Measurements from ENCODE around the gene A4GALT. TPM values are rescaled to one million over a fixed set of nuclear protein-coding genes. Genes with fewer than 3 reads are reported as not detected.

The A4GALT gene
- total and polyA plus RNA-seq, 10 of the 15 experiments (the other 5 are each of a cell fraction or from before 2014, with no cell fraction given), result 0.04 to 3.9 (median 2.3) TPM; not detected in 1

- POLR2A ChIA-PET, result interaction anchor here (0.9 to 2.8 kb wide), 10 partner anchors 10 to 140 kb away, joined by 3 to 11 read pairs (median 5); partner anchors contain the start of gene ARFGAP3
- peaks cover 25% of the 10 kb centered on the region for H3K79me2 ChIP-seq (ENCODE audit: control insufficient read depth, insufficient read depth, low read length)
- H2AFZ ChIP-seq (ENCODE audit: control insufficient read depth, low read depth, low read length), result no peak overlapping the region
- FAIRE-seq, result peak; percentile 52
- CTCF ChIA-PET, result interaction anchor here (0.6 to 3.8 kb wide), 9 partner anchors 8 to 373 kb away, joined by 3 to 21 read pairs (median 3); no protein-coding TSS in a partner anchor
- DNase-seq (ENCODE audit: low read depth, low spot score), result no peak
- 4% methylated on average over 8 of the region's 8 CpGs for WGBS (ENCODE audit: insufficient coverage, insufficient replicate concordance, low lambda C conversion rate, missing lambda C conversion rate)
- no peaks in the 10 kb centered on the region for H3K36me3 ChIP-seq (ENCODE audit: control insufficient read depth in 2 of 2, insufficient read depth in 2 of 2, low read length in 1 of 2)
- peaks cover 41% of the 10 kb centered on the region for H3K4me1 ChIP-seq (ENCODE audit: control insufficient read depth, insufficient read depth, low read length)
- H3K27me3 ChIP-seq (replicated peaks in 1 of 2; ENCODE audit: control insufficient read depth in 2 of 2, insufficient read depth in 2 of 2, low read length in 1 of 2), result no peaks in the 10 kb centered on the region; a peak in 1 of 4 replicates
- TSS peak; percentile 43 for BruUV-seq (replicated peaks)
- peak overlapping the region; percentile 81 for H3K27ac ChIP-seq (ENCODE audit: control insufficient read depth, insufficient read depth)
- H3K9me3 ChIP-seq (replicated peaks; ENCODE audit: control insufficient read depth, insufficient read depth, low read length), result no peaks in the 10 kb centered on the region
- no peaks in the 10 kb centered on the region for H4K20me1 ChIP-seq (ENCODE audit: control insufficient read depth, insufficient read depth)
- peak overlapping the region; percentile 78 for H3K4me2 ChIP-seq (ENCODE audit: control insufficient read depth, insufficient read depth)
- H3K9ac ChIP-seq (ENCODE audit: control insufficient read depth, insufficient read depth, low read length), result peak overlapping the region; percentile 5; the same call in 1 of the 2 replicates
- ATAC-seq, result peak; percentile 36
- SMC1A ChIA-PET (ENCODE audit: uncharacterized antibody, unreplicated experiment), result interaction anchor here (0.7 to 4.2 kb wide), 13 partner anchors 9 to 116 kb away, joined by 3 to 18 read pairs (median 4); no protein-coding TSS in a partner anchor
- H3K4me3 ChIP-seq, result peak overlapping the region; percentile 49
- in situ Hi-C loops (cut with MboI) (no loop called here), intact Hi-C loops (cut with micrococcal nuclease; ENCODE audit: unreplicated experiment) (loop anchor here (2.0 kb wide), 2 partner anchors 47 to 53 kb away; no protein-coding TSS in a partner anchor)
- RAD21 ChIA-PET (ENCODE audit: unreplicated experiment), result interaction anchor here (0.9 to 3.5 kb wide), 8 partner anchors 35 to 139 kb away, joined by 3 to 17 read pairs (median 4); partner anchors contain the start of gene ARFGAP3
- TF ChIP-seq TCF7 (IDR thresholded peaks at IDR 0.05; ENCODE audit: borderline replicate concordance) (no peak), NR2F1 (conservative IDR thresholded peaks at IDR 0.05) (no peak), EED (IDR thresholded peaks at IDR 0.05; ENCODE audit: low read depth) (peak; percentile 1; the same call in 1 of the 2 replicates), IKZF2 (IDR thresholded peaks at IDR 0.05) (peak in 1 of 2 experiments; percentile 35; a peak in 2 of 4 replicates), NKRF (conservative IDR thresholded peaks at IDR 0.05) (no peak), BACH1 (IDR thresholded peaks at IDR 0.05; ENCODE audit: borderline replicate concordance) (no peak), NR2C2 (IDR thresholded peaks at IDR 0.05; ENCODE audit: borderline replicate concordance, control insufficient read depth, insufficient read length, low read depth) (no peak), NBN (IDR thresholded peaks at IDR 0.05) (peak; percentile 30), BHLHE40 (IDR thresholded peaks at IDR 0.05; ENCODE audit: borderline replicate concordance in 1 of 2, low read depth in 2 of 2, low read length in 1 of 2) (no peak), HCFC1 (IDR thresholded peaks at IDR 0.05; ENCODE audit: low read length) (no peak), ETV6 (conservative IDR thresholded peaks at IDR 0.05 in 1 of 2, IDR thresholded peaks at IDR 0.05 in 1 of 2; ENCODE audit: borderline replicate concordance in 1 of 2, low read depth in 1 of 2) (no peak), JUNB (IDR thresholded peaks at IDR 0.05) (no peak), MYC (IDR thresholded peaks at IDR 0.05; ENCODE audit: insufficient read depth, insufficient read length, insufficient replicate concordance, low read length, severe bottlenecking) (no peak), ELK1 (IDR thresholded peaks at IDR 0.05; ENCODE audit: low read depth, low read length) (no peak), LARP7 (IDR thresholded peaks at IDR 0.05) (no peak), DPF2 (IDR thresholded peaks at IDR 0.05) (no peak; the same call in 1 of the 2 replicates), MXI1 (IDR thresholded peaks at IDR 0.05; ENCODE audit: low read depth, low read length) (no peak; the same call in 1 of the 2 replicates), WRNIP1 (IDR thresholded peaks at IDR 0.05; ENCODE audit: borderline replicate concordance, low read depth, low read length) (no peak), PKNOX1 (IDR thresholded peaks at IDR 0.05) (no peak), KDM1A (IDR thresholded peaks at IDR 0.05; ENCODE audit: borderline replicate concordance) (no peak)
These were observed 3.3 kb downstream of the A4GALT start for GRCh38 chr22:42717197-42717928.
